ENCODE data around the gene EVI5L.
"Not testable (repeated sequence)": the region's sequence is repeated elsewhere in the genome, so short reads cannot be mapped to it uniquely, and the experiment has no call there.

EVI5L gene

DNA sequence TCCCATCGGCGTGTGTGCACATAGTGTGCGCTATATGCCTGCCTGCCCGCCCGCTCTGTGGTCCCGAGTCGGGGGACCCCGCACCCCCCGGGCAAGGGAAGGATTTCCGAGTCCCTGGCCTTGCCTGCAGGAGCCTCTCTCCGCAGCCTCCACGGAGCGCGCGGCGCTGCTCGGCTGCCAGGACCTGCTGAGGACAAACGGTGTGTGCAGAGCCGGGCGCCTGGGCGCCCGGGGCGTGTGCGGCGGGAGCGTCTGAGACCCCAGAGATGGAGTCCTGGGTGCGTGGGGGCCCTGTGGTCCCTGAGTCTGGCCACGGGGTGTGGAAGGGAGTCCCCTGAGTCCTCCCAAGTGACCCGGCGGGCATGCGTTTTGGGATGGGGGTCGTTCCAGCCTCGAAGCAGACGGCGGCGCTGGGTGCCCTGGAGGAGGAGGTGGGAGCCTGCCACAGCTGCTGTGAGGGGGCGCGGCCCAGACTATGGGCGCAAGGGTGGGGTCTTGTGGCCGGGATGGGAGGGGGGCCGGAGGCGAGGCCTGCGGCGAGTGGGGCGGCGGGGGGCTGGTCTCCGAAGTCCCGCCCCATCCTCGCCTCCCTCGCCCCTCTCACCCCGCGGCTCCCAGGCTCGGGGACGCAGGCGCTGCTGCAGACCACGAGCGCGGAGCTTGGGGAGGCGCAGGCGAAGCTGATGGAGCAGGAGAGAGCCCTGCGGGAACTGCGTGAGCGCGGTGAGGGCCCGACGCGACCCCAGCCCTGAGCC lies 41.7 kb upstream of the EVI5L start:
- ChIA-PET CTCF (interaction anchor here (1.1 kb wide), 1 partner anchor 13 kb away, joined by 4 read pairs; no protein-coding TSS in a partner anchor), POLR2A (no interaction called here)
- TF ChIP-seq, protein P1, sequence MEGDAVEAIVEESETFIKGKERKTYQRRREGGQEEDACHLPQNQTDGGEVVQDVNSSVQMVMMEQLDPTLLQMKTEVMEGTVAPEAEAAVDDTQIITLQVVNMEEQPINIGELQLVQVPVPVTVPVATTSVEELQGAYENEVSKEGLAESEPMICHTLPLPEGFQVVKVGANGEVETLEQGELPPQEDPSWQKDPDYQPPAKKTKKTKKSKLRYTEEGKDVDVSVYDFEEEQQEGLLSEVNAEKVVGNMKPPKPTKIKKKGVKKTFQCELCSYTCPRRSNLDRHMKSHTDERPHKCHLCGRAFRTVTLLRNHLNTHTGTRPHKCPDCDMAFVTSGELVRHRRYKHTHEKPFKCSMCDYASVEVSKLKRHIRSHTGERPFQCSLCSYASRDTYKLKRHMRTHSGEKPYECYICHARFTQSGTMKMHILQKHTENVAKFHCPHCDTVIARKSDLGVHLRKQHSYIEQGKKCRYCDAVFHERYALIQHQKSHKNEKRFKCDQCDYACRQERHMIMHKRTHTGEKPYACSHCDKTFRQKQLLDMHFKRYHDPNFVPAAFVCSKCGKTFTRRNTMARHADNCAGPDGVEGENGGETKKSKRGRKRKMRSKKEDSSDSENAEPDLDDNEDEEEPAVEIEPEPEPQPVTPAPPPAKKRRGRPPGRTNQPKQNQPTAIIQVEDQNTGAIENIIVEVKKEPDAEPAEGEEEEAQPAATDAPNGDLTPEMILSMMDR (IDR thresholded peaks at IDR 0.05; ENCODE audit: insufficient read depth, low read length, missing control alignments): no peak
- DNase-seq (ENCODE audit: low read depth, low spot score): no peak
- no peak overlapping the region for H3K4me3 ChIP-seq (ENCODE audit: low read depth, low read length)

DNA sequence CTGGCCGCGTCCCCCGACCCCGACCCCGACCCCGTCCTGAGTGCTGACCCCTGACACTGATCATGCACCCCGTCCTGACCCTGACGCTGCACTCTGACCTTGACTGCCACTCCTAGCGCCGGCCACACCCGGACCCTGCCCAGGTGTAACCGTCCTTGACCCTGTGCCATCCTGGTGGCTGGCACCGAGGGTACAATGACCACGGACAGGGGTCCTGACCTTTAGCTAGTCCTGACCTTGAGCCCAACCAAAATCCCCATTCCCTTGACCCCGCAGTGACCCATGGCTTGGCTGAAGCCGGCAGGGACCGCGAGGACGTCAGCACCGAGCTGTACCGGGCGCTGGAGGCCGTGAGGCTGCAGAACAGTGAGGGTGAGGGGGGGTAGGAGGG lies 41.1 kb upstream of the EVI5L start:
- no peak for DNase-seq (ENCODE audit: low read depth, low spot score)
- ChIA-PET CTCF (interaction anchor here (1.1 kb wide), 1 partner anchor 12 kb away, joined by 4 read pairs; no protein-coding TSS in a partner anchor), POLR2A (no interaction called here)
- TF ChIP-seq, protein P1 (IDR thresholded peaks at IDR 0.05; ENCODE audit: insufficient read depth, low read length, missing control alignments): no peak
- no peak overlapping the region for H3K4me3 ChIP-seq (ENCODE audit: low read depth, low read length)

DNA sequence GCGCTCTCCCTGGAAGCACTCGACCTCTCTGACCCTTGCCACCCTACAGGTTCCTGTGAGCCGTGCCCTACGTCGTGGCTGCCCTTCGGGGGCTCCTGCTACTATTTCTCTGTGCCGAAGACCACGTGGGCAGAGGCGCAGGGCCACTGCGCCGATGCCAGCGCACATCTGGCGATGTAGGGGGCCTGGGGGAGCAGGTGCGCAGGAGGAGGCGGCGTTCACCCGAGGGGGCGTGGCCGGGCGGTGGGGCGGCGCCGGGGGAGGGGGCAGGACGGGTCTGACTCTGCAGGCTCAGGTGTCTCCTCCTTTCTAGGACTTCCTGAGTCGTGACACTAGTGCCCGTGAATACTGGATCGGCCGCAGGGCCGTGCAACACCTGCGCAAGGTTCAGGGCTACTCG lies 40.6 kb upstream of the EVI5L start:
- ChIA-PET POLR2A (no interaction called here), CTCF (interaction anchor here (1.1 kb wide), 1 partner anchor 12 kb away, joined by 4 read pairs; no protein-coding TSS in a partner anchor)
- no peak for DNase-seq (ENCODE audit: low read depth, low spot score)
- TF ChIP-seq, protein P1 (IDR thresholded peaks at IDR 0.05; ENCODE audit: insufficient read depth, low read length, missing control alignments): no peak
- H3K4me3 ChIP-seq (ENCODE audit: low read depth, low read length): no peak overlapping the region

DNA sequence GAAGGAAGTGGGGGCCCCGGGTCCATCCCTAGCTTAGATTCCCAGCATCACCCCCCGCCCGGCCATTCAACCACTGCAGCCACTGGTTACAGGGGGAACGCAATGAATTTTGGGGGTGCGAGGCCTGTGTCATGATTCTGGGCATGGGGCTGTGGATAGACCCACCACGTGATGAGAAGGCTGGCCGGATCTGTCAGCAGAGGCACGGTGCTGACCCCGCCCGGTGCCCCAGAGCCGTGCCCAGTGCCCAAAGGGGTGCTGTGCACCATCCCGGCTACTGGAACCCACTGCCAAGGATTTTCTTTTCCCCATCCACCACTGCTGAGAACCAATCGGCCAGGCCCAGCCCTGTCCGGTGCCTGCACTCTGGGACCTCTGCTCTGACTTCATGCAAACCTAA lies 39.6 kb upstream of the EVI5L start:
- no peak for DNase-seq (ENCODE audit: low read depth, low spot score)
- TF ChIP-seq, protein P1 (IDR thresholded peaks at IDR 0.05; ENCODE audit: insufficient read depth, low read length, missing control alignments): no peak
- H3K4me3 ChIP-seq (ENCODE audit: low read depth, low read length): no peak overlapping the region
- ChIA-PET CTCF (interaction anchor here (1.0 to 3.0 kb wide), 4 partner anchors 10 to 435 kb away, joined by 3 to 19 read pairs (median 5); partner anchors contain the start of gene TRAPPC5), POLR2A (no interaction called here)

DNA sequence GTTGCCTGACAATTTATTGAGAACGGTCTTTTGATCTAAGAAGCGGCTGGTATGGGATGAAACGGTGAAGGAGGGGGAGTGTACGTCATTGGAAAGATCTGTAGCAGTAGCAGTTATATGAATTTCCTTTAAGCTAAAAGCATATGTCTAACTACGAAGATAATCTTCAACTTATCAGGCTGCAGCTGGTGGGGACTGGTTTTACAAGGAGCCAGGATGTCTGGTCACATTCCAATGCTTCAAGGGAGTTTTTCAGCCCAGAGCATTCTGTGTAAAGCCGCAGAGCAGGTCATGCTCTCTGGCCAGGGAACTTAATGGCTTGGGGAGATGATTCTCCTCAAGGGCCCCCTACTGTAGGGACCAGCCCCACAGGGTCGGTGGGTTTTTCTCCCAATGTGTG lies 37.7 kb upstream of the EVI5L start:
- no peak for DNase-seq (ENCODE audit: low read depth, low spot score)
- H3K4me3 ChIP-seq (ENCODE audit: low read depth, low read length): no peak overlapping the region
- TF ChIP-seq, protein P1 (IDR thresholded peaks at IDR 0.05; ENCODE audit: insufficient read depth, low read length, missing control alignments): no peak
- CTCF ChIA-PET: interaction anchor here (0.9 to 3.0 kb wide), 6 partner anchors 8 to 437 kb away, joined by 3 to 19 read pairs (median 3); partner anchors contain the start of gene TRAPPC5
- POLR2A ChIA-PET: no interaction called here

DNA sequence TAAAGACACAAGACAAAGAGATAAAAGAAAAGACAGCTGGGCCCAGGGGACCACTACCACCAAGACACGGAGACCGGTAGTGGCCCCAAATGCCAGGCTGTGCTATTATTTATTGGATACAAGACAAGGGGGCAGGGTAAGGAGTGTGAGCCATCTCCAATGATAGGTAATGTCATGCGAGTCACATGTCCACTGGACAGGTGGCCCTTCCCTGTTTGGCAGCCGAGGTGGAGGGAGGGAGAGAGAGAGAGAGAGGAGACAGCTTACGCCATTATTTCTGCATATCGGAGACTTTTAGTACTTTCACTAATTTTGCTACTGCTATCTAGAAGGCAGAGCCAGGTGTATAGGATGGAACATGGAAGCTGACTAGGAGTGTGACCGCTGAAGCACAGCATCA lies 37.3 kb upstream of the EVI5L start:
- H3K4me3 ChIP-seq (ENCODE audit: low read depth, low read length); DNase-seq (ENCODE audit: low read depth, low spot score); POLR2A ChIA-PET: not testable (repeated sequence)
- CTCF ChIA-PET: interaction anchor here (0.9 to 3.0 kb wide), 6 partner anchors 8 to 437 kb away, joined by 3 to 19 read pairs (median 4); partner anchors contain the start of gene TRAPPC5

Measured in AG04449 (cell line).